Measurements from ENCODE around the gene DOCK1.

The DOCK1 gene

GRCh38 chr10:127041552-127041951 is 136.3 kb downstream of the DOCK1 start:
- peak; percentile 48 for DNase-seq

DNA sequence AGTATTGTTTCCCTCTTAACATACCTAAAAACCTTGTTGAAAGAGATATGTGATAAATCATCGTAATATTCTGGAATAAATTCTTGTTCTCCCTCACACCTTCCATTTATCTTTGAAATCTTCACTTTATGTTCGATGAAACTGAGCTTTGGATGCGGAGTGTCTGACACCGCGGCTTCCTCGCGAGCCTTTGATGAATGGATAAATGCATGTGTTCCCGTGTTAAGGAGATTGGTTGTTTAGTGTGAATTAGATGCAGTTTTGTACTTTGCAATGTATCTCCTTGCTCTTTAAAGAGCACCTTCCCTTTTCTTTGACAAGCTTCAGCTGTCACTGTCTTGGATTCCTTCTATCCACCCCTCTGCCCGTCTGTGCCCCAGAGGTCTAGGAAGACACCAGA is 138.1 kb downstream of the DOCK1 start:
- DNase-seq, result no peak

DNA sequence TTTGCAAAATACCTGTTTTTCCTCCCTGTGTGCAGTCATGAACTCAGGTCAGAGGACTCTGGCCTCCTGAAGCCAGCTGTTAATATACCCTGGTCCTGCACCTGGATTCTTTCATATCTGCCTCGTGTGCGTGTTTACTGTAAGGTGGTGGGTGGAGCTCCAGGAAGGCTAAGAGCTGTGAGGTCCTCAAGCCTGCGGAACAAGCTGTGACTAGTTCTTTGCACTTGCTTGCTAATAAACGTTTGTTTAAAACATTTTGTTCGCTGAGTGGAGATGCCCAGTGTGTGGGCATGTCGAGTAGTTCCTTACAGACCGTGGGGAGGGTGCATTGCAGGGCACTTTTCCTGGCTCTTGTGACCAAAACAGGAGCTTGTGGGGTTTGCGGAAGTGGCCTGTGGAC is 139.0 kb downstream of the DOCK1 start:
- no peak for DNase-seq

GRCh38 chr10:127046975-127047877 is 142.0 kb downstream of the DOCK1 start:
- no peak for DNase-seq

- no peak for DNase-seq
Observed at GRCh38 chr10:127047878-127048238, 142.6 kb downstream of the DOCK1 start.

DNA sequence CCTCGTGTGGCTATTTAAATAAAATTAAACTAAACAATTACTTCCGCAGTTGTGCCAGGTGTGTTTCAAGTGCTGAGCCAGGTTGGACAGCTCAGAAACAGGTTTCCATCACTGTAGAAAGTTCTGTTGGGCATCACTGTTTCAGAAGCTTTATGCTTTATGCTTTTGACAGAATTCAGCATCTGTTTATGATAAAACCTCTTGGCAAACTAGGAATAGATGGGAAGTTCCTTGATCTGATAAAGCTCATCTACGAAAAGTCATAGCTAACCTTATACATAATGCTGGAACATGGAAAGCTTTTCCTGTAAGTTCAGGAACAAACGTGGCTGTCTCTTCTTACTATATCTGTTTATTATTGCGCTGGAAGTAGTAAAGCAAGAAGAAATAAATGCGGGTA is 143.4 kb downstream of the DOCK1 start:
- DNase-seq, result no peak

GRCh38 chr10:127052001-127052400 is 146.8 kb downstream of the DOCK1 start:
- no peak for DNase-seq

- DNase-seq, result no peak
Observed at GRCh38 chr10:127055263-127055662, 150.0 kb downstream of the DOCK1 start.

DNA sequence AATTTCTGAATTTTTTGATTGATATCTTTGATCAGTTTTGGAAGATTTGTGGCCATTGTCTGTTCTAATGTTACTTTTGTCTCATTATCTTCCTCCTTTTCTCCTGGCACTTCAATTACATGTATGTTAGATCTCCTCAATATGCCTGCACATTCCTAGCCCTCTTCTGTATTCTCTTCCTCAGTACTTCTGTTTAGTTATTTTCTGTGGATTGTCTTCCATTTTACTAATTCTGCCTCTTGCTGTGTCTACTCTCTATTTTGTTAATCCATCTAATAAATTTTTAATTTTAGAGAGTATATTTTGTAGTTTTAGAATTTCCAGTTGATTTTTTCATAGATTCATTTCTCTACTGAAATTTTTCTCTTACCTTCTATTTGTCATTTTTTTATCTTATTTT is 154.1 kb downstream of the DOCK1 start:
- no peak for DNase-seq

- no peak for DNase-seq
Observed at GRCh38 chr10:127063762-127064161, 158.5 kb downstream of the DOCK1 start.

GRCh38 chr10:127064474-127064873 is 159.2 kb downstream of the DOCK1 start:
- no peak for DNase-seq

- no peak for DNase-seq
Observed at GRCh38 chr10:127067542-127068194, 162.4 kb downstream of the DOCK1 start.

DNA sequence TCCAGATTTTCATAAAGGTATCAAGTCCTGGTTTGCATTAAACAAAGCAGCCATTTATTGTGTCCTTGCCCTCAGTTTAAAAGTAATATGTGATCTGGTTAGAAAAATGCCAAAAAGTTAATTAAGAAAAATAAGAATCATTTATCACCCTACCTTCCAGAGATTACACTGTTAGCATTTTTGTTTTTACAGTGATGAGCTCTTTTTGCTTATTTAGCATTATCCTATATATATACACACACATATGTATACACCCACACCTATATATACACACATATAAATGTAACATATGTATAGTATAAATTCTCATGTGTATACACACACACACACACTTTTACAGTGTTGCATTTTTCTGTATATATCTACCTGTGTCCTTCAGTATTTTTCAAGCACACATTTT is 163.3 kb downstream of the DOCK1 start:
- DNase-seq, result no peak

GRCh38 chr10:127069436-127069835 is 164.2 kb downstream of the DOCK1 start:
- DNase-seq, result no peak

- no peak for DNase-seq
Observed at GRCh38 chr10:127071126-127071525, 165.9 kb downstream of the DOCK1 start.

DNA sequence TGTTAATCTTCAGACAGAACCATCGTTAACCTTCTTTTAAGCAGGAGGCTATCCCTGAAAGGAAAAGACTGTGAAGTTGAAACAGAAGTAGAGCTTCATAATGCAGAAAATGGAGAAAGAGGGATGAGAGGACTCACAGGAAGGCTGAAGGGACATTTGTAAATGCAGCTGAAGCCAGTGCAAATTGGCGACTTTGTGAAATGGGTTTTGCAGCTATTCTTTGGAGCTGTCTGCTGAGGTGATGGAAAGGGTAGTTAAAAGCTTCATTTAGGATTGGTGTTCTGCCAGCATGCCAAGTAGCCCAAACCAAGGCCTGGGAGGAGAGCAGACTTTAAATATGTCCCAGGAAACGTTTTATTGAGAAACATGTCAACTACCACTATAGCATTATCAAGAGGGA is 168.4 kb downstream of the DOCK1 start:
- no peak for DNase-seq

DNA sequence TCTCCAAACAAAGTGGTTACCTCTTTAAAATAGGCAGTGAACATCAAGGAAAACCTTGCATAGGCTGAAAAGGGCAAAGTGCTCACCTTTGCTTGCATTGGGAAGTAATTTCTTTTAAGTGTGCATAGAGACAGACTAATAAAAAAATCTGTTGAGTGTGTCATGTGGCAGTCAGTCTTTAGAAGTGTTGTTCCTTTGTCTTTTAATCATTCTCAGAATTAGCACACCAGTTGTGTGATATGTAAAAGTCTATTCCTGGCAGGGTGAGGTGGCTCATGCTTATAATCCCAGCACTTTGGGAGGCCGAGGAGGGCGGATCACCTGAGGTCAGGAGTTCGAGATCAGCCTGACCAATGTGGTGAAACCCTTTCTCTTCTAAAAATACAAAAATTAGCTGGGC is 174.2 kb downstream of the DOCK1 start:
- no peak for DNase-seq

DNA sequence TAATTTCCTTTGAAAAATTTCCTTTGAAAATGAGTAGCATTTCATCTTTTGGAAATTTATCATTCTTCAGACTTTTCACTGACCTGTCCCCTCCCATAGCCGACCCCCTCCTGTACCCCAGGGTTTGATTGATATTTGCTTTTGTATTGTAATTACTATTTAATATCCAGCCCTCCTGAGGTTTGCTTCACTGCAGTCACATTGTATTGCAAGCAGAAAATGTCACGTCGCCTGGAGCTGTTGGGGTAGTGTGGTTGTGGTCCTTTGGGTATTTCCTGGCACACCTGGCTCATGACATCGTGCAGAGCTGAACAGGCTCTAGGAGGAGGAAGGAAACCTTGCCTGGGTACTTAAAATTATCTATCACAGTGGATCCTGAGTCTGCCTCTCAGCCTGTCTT is 175.1 kb downstream of the DOCK1 start:
- DNase-seq, result no peak

DNA sequence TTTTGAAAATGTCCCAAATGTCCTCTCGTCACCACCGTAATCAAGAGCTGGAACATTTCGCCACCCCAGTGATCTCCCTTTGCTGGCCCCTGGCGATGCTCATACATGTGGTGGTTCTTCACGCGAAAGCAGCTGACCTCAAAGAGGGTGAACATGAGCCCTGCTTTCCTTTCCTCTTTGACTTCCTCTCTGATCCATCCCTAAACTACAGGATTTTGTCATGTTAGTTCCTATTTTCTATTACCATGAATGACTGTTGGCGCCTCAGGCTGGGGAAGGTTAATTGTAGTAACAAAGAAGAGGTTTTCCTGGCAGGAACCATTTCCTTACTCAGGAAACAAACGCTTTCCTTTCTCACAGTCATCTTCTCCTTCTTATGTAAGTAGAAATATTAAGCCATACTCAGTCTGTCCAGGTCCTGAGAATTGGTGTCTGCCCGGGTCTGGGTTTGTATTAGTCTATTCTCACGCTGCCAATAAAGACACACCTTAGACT is 176.7 kb downstream of the DOCK1 start:
- DNase-seq, result peak; percentile 66

- no peak for DNase-seq
Observed at GRCh38 chr10:127082651-127083050, 177.4 kb downstream of the DOCK1 start.

GRCh38 chr10:127085957-127086356 is 180.7 kb downstream of the DOCK1 start:
- DNase-seq, result no peak

DNA sequence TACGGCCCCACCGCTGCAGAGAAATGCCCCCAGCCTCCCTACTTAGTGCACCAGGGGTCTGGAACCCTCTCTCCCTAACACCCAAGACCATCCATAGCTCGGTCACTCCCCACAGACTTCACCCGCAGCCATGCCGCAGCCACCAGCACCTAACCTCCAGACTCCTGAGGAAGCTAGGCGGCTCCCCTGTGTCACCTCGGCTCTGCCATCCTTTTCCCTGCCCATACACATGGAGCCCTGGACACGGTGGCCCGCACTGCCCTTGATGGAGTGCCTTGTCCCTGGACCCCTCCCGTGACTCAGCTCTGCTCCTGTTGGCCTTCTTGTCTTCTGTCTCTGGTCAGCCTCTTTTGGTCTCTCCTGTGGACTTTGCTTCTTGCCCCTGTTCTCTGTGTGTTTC is 183.7 kb downstream of the DOCK1 start:
- no peak for DNase-seq

- no peak for DNase-seq
Observed at GRCh38 chr10:127089446-127089845, 184.2 kb downstream of the DOCK1 start.

- no peak for DNase-seq
Observed at GRCh38 chr10:127090138-127090537, 184.9 kb downstream of the DOCK1 start.

All from suppressor macrophage treated with lipopolysaccharide for 4 hours (primary cell).